Memory B cell (primary cell): ENCODE measurements around the gene RPL28.
"Not testable (repeated sequence)": the region's sequence is repeated elsewhere in the genome, so short reads cannot be mapped to it uniquely, and the experiment has no call there.

Experiments
- ATAC-seq: fragments of 150-1000 bp; cut with Tn5 transposase; 2 replicates; pipeline ENCODE4 v1.10.0; 2021; ENCODE audit warnings: low read depth, mild to moderate bottlenecking, moderate library complexity
- DNase-seq, 2 donors: peaks; one replicate each; pipeline ENCODE4 v3.0.0; 2022; ENCODE audit warnings: low spot score in 2 of 2
- H3K27ac Mint-ChIP-seq: one replicate; pipeline ENCODE4 v1.8.0; 2022; ENCODE audit warnings: mild to moderate bottlenecking, moderate library complexity, mixed read lengths
- H3K27me3 Mint-ChIP-seq: one replicate; pipeline ENCODE4 v1.8.0; 2022; ENCODE audit warnings: mixed read lengths
- H3K36me3 Mint-ChIP-seq: one replicate; pipeline ENCODE4 v1.8.0; 2022; ENCODE audit warnings: mild to moderate bottlenecking, mixed read lengths
- H3K4me1 Mint-ChIP-seq: one replicate; pipeline ENCODE4 v1.8.0; 2022; ENCODE audit warnings: mixed read lengths
- H3K4me3 Mint-ChIP-seq: one replicate; pipeline ENCODE4 v1.8.0; 2022; ENCODE audit warnings: mild to moderate bottlenecking, moderate library complexity, mixed read lengths
- H3K9me3 Mint-ChIP-seq: one replicate; pipeline ENCODE4 v1.8.0; 2022; ENCODE audit warnings: mixed read lengths

RPL28 gene

GRCh38 chr19:55389386-55390317 lies 3.9 kb downstream of the RPL28 start:
- no peaks in the 10 kb centered on the region for H3K27me3 Mint-ChIP-seq
- DNase-seq: no peak
- peaks cover 15% of the 10 kb centered on the region for H3K36me3 Mint-ChIP-seq

GRCh38 chr19:55390461-55390880 lies 4.7 kb downstream of the RPL28 start:
- H3K9me3 Mint-ChIP-seq: no peaks in the 10 kb centered on the region
- DNase-seq: no peak
- peaks cover 15% of the 10 kb centered on the region for H3K36me3 Mint-ChIP-seq
- H3K4me1 Mint-ChIP-seq: peaks cover 36% of the 10 kb centered on the region
- no peaks in the 10 kb centered on the region for H3K27me3 Mint-ChIP-seq
- H3K27ac Mint-ChIP-seq: no peak overlapping the region
- no peak overlapping the region for H3K4me3 Mint-ChIP-seq
- no peak for ATAC-seq

More at GRCh38 chr19:55389386-55390317, 3.9 kb downstream of the RPL28 start:
- ATAC-seq: no peak
- peaks cover 39% of the 10 kb centered on the region for H3K4me1 Mint-ChIP-seq
- H3K9me3 Mint-ChIP-seq: no peaks in the 10 kb centered on the region
- peak overlapping the region; percentile 78 for H3K27ac Mint-ChIP-seq
- H3K4me3 Mint-ChIP-seq: no peak overlapping the region

- DNase-seq: no peak
- H3K4me3 Mint-ChIP-seq: no peak overlapping the region
- H3K36me3 Mint-ChIP-seq: peaks cover 13% of the 10 kb centered on the region
- peaks cover 33% of the 10 kb centered on the region for H3K4me1 Mint-ChIP-seq
- no peaks in the 10 kb centered on the region for H3K27me3 Mint-ChIP-seq
- ATAC-seq: no peak
- no peaks in the 10 kb centered on the region for H3K9me3 Mint-ChIP-seq
- no peak overlapping the region for H3K27ac Mint-ChIP-seq
These were observed 5.5 kb downstream of the RPL28 start for GRCh38 chr19:55391191-55391670.

GRCh38 chr19:55391702-55392615 lies 6.2 kb downstream of the RPL28 start:
- Mint-ChIP-seq H3K27ac (no peak overlapping the region), H3K36me3 (peaks cover 13% of the 10 kb centered on the region), H3K9me3 (no peaks in the 10 kb centered on the region), H3K4me1 (peaks cover 30% of the 10 kb centered on the region), H3K27me3 (no peaks in the 10 kb centered on the region), H3K4me3 (no peak overlapping the region)
- DNase-seq: no peak
- no peak for ATAC-seq

- H3K27ac Mint-ChIP-seq: peak overlapping the region; percentile 35
- peaks cover 25% of the 10 kb centered on the region for H3K4me1 Mint-ChIP-seq
- DNase-seq (no peak), ATAC-seq (no peak)
- peaks cover 13% of the 10 kb centered on the region for H3K36me3 Mint-ChIP-seq
- H3K9me3 Mint-ChIP-seq: no peaks in the 10 kb centered on the region
- no peaks in the 10 kb centered on the region for H3K27me3 Mint-ChIP-seq
- no peak overlapping the region for H3K4me3 Mint-ChIP-seq
These were observed 7.4 kb downstream of the RPL28 start for GRCh38 chr19:55392820-55393761.

- H3K27me3 Mint-ChIP-seq: no peaks in the 10 kb centered on the region
These were observed 12.6 kb downstream of the RPL28 start for GRCh38 chr19:55398200-55398925.

GRCh38 chr19:55400281-55401087 lies 14.8 kb downstream of the RPL28 start:
- no peaks in the 10 kb centered on the region for H3K27me3 Mint-ChIP-seq
- no peak for DNase-seq
- no peak overlapping the region for H3K27ac Mint-ChIP-seq
- no peaks in the 10 kb centered on the region for H3K9me3 Mint-ChIP-seq
- peaks cover 7% of the 10 kb centered on the region for H3K4me1 Mint-ChIP-seq
- peaks cover 12% of the 10 kb centered on the region for H3K36me3 Mint-ChIP-seq
- no peak overlapping the region for H3K4me3 Mint-ChIP-seq
- ATAC-seq: no peak

More at GRCh38 chr19:55398200-55398925, 12.6 kb downstream of the RPL28 start:
- Mint-ChIP-seq H3K4me3 (no peak overlapping the region), H3K27ac (no peak overlapping the region), H3K9me3 (no peaks in the 10 kb centered on the region), H3K36me3 (peaks cover 8% of the 10 kb centered on the region), H3K4me1 (peaks cover 6% of the 10 kb centered on the region)
- ATAC-seq (no peak), DNase-seq (no peak)

GRCh38 chr19:55401390-55401789 lies 15.7 kb downstream of the RPL28 start:
- peaks cover 19% of the 10 kb centered on the region for H3K36me3 Mint-ChIP-seq
- H3K4me3 Mint-ChIP-seq, H3K27me3 Mint-ChIP-seq, DNase-seq, ATAC-seq, H3K9me3 Mint-ChIP-seq, H3K27ac Mint-ChIP-seq: not testable (repeated sequence)
- H3K4me1 Mint-ChIP-seq: peaks cover 14% of the 10 kb centered on the region

- H3K36me3 Mint-ChIP-seq: peaks cover 22% of the 10 kb centered on the region
These were observed 16.8 kb downstream of the RPL28 start for GRCh38 chr19:55402509-55402908.

GRCh38 chr19:55405638-55406037 lies 19.9 kb downstream of the RPL28 start:
- Mint-ChIP-seq H3K4me1 (peaks cover 17% of the 10 kb centered on the region), H3K4me3 (no peak overlapping the region), H3K36me3 (peaks cover 22% of the 10 kb centered on the region), H3K9me3 (peaks cover 6% of the 10 kb centered on the region), H3K27ac (no peak overlapping the region), H3K27me3 (no peaks in the 10 kb centered on the region)
- ATAC-seq: no peak
- no peak for DNase-seq

More at GRCh38 chr19:55402509-55402908, 16.8 kb downstream of the RPL28 start:
- H3K9me3 Mint-ChIP-seq: no peaks in the 10 kb centered on the region
- no peak overlapping the region for H3K4me3 Mint-ChIP-seq
- H3K27me3 Mint-ChIP-seq: no peaks in the 10 kb centered on the region
- H3K4me1 Mint-ChIP-seq: peaks cover 18% of the 10 kb centered on the region
- H3K27ac Mint-ChIP-seq: no peak overlapping the region
- DNase-seq (no peak), ATAC-seq (no peak)

- no peak for ATAC-seq
- peaks cover 7% of the 10 kb centered on the region for H3K9me3 Mint-ChIP-seq
- DNase-seq: no peak
- H3K4me3 Mint-ChIP-seq: peak overlapping the region; percentile 71
- H3K4me1 Mint-ChIP-seq: peaks cover 17% of the 10 kb centered on the region
- H3K36me3 Mint-ChIP-seq: peaks cover 20% of the 10 kb centered on the region
- peak overlapping the region; percentile 98 for H3K27ac Mint-ChIP-seq
- H3K27me3 Mint-ChIP-seq: no peaks in the 10 kb centered on the region
These were observed 20.5 kb downstream of the RPL28 start for GRCh38 chr19:55406091-55406825.
